PC-9 (cell line): Measurements from ENCODE around the gene ID2.

Experiments used
- EZH2 ChIP-seq: fragments of 200-600 bp; sonication (generic); IDR thresholded peaks from 2 replicates; pipeline ENCODE4 v1.8.0; 2017; ENCODE audit warnings: antibody characterized with exemption, low read depth
- TF ChIP-seq, protein P1 (sequence below): fragments of 200-600 bp; sonication (generic); conservative IDR thresholded peaks from 2 replicates; pipeline ENCODE4 v1.6.1; 2017; ENCODE audit warnings: mixed run types, antibody characterized with exemption, mild to moderate bottlenecking, moderate library complexity

- TF ChIP-seq, protein P1, sequence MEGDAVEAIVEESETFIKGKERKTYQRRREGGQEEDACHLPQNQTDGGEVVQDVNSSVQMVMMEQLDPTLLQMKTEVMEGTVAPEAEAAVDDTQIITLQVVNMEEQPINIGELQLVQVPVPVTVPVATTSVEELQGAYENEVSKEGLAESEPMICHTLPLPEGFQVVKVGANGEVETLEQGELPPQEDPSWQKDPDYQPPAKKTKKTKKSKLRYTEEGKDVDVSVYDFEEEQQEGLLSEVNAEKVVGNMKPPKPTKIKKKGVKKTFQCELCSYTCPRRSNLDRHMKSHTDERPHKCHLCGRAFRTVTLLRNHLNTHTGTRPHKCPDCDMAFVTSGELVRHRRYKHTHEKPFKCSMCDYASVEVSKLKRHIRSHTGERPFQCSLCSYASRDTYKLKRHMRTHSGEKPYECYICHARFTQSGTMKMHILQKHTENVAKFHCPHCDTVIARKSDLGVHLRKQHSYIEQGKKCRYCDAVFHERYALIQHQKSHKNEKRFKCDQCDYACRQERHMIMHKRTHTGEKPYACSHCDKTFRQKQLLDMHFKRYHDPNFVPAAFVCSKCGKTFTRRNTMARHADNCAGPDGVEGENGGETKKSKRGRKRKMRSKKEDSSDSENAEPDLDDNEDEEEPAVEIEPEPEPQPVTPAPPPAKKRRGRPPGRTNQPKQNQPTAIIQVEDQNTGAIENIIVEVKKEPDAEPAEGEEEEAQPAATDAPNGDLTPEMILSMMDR: no peak
- TF ChIP-seq EZH2: no peak
Observed at GRCh38 chr2:8721410-8721809, 39.6 kb downstream of the ID2 start.
